ENCODE results near the gene GAS7.

Gene GAS7

DNA sequence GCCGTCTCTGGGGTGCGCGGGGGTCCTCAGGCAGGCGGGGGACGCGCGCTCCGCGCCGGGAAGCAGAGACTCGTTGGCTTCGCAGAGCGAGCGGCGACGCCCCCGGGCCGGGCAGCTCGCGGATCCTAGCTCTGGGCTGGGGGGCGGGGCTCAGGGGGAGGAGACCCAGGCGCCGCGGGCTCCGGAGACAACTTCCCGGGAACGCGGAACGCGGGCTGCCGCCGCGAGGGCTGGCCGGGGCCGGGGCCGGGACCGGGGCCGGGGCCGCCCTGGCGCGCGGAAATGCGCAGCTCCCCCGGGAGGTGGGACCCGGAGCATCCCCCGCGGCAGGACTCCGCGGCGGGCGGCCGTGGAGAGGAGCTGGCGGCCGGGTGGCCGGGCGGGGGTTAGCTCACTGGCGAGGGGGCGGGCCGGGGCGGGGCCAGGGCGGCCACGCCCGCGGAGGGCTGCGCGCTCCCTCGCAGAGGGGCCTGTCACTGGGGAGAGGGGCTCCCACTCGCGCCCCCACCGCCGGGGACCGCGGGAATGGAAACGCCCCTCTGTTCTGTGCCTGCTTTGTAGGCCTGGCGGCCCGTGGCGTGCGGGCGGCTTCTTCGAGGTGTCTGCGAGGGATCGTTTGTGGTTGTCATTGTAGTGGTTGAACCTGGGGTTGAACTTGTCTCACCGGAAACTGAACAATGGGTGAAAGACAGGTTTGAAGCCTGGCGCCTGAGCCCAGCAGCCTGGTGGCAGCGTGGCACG is at the start of gene GAS7:
GAS7 (minus strand) TSS at position 98 of the 741 bp plus-strand sequence.
- DNase-seq (ENCODE audit: low read depth) = no peak

DNA sequence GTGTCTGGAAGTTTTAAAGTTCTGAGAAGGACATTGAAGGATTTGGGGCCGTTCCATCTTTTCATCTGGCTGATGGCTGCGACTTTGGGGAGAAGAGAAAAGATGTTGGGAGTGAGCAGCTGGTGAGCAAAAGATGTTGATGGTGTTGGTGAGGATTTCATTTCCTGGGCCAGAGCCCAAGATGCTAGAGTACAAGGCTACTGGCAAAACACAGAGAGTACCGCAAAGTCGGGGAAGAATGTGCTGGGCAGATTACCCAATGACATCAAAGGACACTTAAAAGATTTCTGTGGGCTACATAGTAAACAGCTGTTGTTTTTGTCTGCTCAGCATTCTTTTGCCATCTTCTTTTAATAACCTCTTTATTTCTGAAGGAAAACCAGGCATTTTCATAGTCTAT is 49.4 kb upstream of the GAS7 start:
- no peak for DNase-seq (ENCODE audit: low read depth)

DNA sequence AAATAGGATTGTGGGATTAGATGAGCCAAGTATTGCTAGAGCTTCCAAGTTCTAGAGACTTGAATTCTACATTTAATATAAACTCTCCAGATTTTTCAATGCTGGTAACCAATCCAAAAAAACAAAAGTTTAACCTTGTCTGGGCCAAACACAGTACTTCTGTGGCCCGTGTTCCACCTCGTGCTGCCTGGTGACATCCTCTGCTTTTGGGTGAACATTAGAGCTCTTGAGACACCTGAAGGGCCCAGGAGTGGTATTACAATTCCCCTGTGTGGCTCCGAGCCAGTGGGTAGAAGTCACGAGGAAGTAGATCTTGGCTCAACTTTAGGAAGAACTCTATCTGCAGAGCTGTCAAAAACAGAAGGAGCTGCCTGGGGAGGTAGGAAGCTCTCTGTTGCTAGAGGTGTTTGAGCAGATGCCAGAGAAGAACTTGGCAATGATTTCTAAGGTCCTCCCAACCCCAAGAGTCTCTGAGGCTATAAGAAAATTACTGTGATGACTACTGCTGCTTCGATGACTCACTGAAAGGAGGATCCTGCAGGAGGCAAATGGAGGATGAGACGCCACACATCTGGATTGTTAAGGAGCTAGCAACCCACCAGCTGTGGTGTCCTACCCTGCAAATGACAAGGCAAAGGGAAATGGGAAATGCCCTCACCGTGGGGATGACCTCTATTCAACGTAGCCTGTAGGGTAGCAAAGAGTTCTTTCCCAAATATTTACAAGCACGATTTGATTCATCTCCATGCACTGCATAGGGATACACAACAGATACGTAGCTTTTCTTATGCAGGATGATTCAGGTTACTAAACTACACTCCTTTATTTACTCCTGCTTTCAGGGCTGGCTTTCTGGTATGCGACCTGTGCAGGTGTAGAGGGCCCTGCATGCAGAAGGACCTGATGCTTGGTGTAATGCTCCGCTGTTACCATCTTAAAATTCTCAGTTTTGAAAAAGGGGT is 45.8 kb upstream of the GAS7 start:
- no peak for DNase-seq (ENCODE audit: low read depth)

DNA sequence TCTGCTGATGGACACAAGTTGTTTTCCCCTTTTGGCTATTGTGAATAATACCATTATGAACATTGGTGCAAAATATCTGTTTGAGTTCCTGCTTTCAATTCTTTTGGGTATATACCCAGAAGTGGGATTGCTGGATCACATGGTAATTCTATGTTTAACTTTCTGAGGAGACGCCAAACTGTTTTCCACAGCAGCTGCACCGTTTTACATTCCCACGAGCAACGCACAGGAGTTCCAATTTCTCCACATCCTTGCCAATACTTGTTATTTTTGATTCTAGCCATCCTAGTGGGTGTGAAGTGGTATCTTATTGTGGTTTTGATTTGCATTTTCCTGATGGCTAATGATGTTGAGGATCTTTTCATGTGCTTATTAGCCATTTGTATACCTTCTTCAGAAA is 43.4 kb upstream of the GAS7 start:
- DNase-seq (ENCODE audit: low read depth) = no peak

DNA sequence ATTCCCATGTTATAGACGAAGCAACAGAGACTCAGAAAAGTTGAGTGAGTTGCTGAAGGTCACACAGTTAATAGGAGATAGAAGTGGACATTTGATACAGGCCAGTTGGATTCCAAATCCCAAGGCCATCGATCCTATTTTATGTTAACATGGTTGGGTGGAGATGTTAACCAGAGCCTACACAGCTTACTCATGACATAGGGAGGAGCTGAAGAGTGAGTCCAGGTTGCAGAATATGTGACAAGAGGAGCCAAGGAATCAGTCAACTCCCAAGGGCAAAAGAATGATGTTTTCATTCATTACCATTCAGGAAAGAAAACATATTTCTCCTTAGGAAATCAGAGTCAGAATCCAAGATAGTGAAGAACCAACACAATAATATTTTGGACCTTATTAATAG is 40.3 kb upstream of the GAS7 start:
- no peak for DNase-seq (ENCODE audit: low read depth)

DNA sequence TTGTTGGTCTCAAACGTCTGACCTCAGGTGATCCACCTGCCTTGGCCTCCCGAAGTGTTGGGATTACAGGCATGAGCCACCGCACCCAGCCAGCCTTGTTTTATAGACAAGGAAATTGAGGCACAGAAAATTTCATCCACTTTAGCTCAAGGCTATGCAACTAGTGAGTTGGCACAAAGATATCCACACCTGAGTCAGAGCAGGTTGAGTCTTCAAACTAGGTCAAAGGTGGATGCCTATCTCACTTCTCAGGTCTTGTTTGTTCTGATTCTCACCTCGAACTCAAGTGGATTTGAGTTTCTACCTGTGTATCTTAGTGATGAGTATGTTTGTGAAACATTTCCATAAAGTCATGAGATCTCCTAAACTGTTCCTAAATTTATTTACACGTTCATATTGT is 35.6 kb upstream of the GAS7 start:
- no peak for DNase-seq (ENCODE audit: low read depth)

DNA sequence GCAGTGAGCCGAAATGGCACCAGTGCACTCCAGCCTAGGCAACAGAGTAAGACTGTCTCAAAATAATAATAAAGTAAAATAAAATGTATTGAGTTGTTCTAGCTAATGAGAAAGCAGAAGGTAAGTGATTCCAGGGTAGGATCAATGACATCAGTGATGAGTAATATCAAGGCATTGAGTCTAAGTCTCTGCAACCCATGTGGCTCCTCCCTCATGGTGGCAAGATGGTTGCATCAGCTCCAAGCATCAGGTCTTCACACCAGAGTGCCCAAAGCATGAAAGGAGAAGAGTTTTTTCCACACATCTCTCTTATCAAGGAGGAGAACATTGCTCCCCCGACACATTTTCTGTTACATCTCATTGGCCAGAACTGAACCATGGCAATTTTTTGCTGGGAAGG is 34.8 kb upstream of the GAS7 start:
- DNase-seq (ENCODE audit: low read depth) = no peak

DNA sequence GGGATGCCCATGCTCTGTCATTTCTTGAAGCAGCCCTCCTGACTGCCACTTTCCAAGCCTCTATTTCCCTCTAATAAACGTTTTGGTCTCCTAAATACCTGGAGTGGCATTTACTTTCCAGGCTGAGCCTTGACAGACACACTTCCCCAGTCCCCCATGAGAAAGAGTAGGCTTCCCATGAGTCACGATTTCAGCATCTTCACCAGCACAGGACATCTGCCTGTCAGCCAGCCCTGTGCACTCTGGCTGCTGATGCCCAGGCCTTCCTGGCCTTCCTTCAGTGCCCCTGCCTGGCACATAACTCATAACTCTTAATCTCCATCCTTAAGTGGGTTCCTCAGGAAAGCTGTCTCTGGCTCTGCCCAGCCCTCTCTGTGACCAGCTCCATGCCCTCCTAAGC is 30.8 kb upstream of the GAS7 start:
- no peak for DNase-seq (ENCODE audit: low read depth)

DNA sequence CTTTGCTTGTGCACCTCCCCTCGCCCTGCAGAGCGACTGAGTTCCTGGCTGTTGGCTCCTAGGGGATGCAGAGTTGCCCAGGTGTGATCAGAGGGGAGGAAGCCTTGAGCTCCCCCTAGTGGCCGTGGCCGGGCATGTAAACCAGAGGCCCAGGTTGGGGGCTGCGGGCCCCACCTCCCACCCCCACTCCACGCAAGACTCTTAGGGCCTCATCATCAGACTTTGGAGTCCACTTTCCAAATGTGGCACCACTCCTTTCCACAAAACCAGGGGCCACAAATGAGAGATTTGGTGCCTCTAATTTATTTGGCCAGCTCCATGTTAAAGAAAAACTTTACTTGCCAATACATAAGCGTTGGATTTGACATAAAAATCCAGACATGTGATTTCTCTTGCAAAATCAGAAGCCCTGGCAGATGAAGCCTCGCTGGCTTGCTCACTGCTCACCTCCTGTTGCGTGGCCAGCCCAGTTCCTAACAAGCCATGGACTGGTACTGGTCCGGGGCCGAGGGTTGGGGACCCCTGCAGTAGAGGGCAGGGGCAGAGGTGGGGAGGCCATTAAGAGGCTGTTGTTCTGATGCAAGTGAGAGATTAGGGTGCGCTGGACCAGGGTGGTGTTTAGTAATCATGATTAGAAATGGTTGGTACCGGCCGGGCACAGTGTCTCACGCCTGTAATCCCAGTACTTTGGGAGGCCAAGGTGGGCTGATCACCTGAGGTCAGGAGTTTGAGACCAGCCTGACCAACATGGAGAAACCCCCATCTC is 28.7 kb upstream of the GAS7 start:
- peak; percentile 16 for DNase-seq (ENCODE audit: low read depth)

DNA sequence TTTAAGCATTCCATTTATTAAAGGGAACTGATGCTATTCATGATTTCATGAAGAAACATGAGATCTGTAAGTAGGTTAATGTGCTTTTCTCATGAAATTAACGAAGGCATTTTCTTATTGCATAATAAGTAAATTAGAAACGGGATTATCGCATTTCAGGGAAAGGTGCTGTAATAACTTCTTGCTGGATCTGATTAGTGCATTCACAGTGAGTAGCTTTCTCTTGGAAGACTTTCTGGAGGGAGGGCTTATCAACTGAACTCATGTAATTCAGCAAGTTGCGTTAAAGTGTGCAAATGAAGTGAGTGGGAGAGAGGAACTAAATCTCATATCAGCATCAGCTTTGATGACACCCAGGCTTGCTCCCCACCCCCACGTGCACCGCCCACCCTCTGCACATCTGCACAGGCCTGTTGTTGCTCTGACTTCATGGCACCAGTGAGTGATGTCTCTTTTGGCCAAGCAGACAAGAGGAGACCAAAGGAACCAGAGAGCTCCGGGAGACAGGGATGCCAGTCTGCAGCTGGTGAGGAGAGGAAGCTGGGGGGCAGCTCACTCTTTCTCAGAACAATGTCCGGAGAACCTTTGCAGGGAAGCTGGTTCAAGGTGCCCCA is 26.3 kb upstream of the GAS7 start:
- no peak for DNase-seq (ENCODE audit: low read depth)

DNA sequence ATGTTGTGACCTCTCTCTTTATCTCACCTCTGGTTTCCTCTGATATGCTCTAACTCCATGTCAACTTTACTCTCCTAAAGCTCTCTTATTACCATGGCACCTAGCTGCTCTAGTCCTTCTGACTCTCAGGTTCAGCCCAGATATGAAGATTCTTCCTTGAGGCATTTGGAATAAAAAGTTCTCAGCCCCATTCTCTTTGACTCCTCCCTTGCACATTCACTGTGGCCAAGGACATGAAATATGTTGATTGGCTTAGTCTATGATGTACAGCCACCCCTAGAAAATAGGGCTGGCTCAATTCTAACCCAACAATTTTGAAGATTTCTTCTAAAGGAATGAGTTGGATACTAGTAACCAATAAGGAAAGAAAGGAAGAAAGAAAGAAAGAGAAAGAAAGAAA is 20.8 kb upstream of the GAS7 start:
- DNase-seq (ENCODE audit: low read depth) = no peak

DNA sequence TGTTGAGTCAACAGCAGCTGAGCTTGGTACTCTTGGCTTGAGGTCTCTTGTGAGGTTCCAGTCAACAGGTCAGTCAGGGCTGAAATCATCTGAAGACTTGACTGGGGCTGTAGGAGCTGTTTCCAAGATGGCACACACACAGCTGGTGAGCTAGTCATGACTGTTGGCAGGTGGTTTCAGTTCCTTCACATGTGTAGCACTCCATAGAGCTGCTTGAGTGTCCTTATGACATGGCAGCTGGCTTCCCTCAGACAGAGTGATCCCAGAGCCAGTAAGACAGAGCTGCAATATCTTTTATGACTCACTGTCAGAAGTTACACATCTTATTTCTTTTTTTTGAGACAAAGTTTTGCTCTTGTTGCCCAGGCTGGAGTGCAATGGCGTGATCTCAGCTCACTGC is 19.5 kb upstream of the GAS7 start:
- DNase-seq (ENCODE audit: low read depth) = no peak

DNA sequence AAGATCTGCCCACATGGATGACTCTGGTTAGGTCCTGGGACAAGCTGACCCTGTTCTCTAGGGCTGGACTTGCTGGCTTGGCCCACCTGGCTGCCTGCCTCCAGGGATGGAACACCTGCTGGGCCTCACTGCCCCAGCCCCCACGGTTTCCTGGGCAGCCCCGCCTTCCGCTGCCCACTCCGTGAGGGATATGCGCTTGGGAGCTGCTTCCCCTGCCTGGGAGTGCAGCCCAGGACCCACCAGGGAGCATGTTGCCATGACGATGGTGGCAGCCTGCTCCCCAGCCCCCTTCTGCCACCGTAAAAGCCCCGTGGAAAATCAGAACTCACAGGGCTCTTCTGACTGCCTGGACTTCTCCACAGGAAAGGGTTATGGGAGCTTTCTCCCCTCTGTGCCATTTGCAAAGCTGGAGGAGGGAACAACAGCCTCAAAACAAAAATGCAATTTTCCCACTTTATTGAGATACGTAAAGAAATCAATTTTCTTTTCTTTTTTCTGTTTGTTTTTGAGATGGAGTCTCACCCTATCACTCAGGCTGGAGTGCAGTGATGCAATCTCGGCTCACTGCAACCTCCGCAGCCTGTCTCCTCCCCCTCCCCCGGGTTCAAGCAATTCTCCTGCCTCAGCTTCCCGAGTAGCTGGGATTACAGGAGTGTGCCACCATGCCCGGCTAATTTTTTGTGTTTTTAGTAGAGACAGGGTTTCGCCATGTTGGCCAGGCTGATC is 18.0 kb upstream of the GAS7 start:
- DNase-seq (ENCODE audit: low read depth) = no peak

DNA sequence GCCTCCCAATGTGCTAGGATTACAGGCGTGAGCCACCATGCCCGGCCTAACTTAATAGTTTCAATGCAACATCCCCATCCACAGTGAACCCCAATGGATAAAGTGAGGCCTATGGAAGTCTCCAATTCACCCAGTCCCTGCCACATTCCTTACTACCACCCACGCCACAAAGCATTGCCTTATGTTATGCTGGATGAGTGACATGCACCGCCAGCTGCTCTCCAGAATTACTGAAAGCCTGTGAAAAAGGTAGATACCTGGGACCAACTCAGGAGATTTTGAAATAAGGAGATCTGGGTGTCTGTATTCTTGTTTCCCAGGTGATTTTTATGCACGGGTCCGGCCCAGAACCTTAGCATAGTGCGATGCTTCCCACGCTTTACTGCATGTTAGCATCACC is 16.9 kb upstream of the GAS7 start:
- DNase-seq (ENCODE audit: low read depth) = no peak

DNA sequence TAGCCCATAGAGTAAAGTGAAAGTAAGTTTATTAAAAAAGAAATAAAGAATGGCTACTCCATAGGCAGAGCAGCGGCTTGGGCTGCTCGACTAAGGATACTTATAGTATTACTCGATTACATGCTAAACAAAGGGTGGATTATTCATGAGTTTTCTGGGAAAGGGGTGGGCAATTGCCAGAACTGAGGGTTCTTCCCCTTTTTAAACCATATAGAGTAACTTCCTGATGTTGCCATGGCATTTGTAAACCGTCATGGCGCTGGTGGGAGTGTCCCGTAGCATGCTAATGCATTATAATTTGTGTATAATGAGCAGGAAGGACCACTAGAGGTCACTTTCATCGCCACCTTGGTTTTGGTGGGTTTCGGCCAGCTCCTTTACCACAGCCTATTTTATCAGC is 13.3 kb upstream of the GAS7 start:
- DNase-seq (ENCODE audit: low read depth) = no peak

DNA sequence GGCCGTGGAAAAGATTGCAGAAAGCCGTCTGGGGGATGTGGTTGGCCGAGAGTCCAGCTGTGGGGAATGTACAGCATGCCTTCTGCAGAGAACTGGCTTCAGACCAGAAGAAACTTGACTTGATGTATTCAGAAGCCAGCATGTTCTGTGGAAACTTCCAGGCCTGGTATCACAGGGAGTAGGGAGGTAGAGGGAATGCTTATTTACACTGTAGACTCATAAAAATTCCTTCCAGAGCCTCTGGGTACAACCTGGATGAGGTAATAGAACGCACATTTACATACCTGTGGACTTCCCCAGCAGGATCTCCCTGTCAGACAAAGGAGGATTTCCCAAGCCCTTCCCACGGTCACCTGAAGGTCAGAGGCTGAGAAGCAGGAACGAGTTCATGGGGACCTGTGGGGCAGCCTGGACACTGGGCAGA is 11.8 kb upstream of the GAS7 start:
- no peak for DNase-seq (ENCODE audit: low read depth)

DNA sequence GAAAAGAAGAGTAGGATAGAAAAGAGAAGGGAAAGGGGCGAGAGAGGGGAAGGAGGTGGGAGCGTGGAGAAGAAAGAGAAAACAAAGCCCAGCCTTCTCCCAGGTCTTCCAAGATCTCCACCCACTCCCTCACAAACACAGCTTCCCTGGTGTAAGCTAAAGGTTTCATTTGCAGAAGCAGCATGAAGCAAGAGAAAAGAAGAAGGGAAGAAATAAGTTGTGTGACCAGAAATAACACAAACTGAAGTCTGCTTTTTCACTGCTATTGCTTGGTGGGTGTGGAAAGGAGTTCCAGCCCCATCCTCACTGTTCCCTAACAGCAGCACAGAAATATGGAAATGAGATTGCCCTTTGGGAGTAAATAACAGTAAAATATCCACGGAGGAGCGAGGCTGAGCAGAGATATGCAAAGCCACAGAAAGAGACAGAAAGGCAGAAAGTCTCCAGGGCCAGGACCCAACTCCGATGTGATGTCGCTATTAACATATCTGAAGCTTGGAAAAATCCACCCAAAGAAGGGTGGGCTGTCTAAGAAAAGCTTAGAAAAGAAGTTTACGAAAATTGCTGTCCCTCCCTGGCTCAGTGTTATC is 10.3 kb upstream of the GAS7 start:
- no peak for DNase-seq (ENCODE audit: low read depth)

DNA sequence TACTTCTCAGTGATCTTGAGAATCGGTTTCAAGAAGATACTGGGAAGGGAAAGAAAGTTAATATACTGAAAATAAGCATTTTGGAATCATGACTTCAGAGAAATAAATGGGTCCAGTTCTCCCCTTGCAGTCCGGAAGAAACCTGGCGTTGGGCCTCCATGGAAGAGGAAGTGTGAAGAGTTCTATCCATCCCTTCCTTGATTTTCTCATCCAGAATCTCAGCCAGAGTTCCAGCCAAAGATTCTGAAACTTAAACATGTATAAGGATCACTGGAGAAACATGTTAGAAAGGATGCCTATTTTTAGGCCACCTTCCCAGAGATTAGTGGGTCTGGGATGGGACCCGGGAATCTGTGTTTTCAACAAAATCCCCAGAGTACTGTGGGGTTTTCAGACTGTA is 8.7 kb upstream of the GAS7 start:
- DNase-seq (ENCODE audit: low read depth) = no peak

DNA sequence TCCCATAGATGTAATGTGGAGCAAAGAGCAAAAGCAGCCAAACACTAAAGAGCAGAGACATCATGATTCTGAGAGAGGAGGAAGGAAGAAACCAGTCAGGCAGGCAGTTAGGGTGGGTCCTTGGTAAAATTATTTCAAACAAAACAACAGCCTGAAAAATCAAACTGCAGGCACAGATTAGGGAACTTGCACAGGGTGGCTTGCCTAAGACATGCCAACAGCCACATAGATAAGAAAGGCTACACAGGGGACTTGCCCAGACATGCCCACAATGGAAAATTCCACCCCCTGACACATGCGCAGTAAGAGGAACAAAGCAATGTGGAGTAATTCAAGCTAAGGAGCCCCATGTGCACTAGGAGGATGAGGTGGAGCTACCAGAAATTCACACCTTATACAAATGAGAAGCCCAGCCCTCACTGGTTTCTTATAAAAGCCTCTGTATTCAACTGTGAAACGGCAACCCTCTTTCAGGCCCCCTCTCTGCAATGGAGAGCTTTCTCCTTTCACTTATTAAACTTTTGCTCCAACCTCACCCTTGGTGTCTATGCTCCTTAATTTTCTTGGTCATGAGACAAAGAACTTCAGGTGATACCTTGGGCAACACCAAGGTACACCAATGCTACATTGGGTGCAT is 7.3 kb upstream of the GAS7 start:
- no peak for DNase-seq (ENCODE audit: low read depth)

DNA sequence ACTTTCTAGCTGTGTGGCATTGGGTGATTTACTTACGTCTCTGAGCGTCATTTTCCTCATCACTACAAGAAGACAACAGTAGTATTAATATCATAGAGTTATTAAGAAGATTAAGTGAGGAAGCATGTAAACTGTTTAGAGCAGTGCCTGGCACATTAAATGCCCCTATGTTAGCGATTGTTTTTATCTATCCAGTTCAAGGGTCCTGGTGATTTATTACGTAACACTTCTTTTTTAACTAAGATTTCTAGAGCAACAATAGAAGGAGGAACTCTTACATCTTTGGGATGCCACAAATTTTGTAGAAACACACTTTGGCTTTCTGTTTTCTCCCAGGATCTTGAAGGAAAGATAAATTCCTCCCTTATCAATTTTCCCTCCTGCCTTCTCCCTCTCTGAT is 3.3 kb upstream of the GAS7 start:
- DNase-seq (ENCODE audit: low read depth) = no peak

DNA sequence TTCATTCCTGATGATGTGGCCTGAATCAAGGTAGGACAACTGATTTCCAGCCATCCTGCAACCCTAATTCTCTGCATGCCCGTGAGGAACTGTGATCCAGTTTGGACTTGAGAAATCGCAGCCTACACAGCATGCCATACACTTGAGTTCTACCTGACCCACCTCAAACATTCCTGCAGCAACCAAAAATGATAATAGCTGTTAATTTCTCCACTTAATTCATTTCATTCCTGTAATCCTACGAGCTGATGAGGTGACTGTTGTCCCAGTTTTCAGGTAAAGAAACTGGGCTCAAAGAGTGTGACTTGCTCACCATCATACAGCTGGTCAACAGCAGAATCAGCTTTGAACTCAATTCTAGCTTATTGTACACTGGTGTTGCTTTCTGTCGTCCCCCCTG is 2.2 kb upstream of the GAS7 start:
- no peak for DNase-seq (ENCODE audit: low read depth)
